Panc1 (cell line): ENCODE data around the gene CRB2. TPM values are rescaled to one million over a fixed set of nuclear protein-coding genes. Genes with fewer than 3 reads are reported as not detected.

ENCODE experiments used
- ATAC-seq: fragments of 200-7000 bp; cut with Tn5 transposase; 2 replicates; pipeline ENCODE4 v1.9.1; 2020; ENCODE audit warnings: mild to moderate bottlenecking, moderate library complexity
- BruUV-seq: library from RNA; stranded (reverse); fragments of 400-500 nt; replicated peaks from 2 replicates; lab custom pipeline; 2021; lab: Mats Ljungman, UMichigan
- CTCF ChIA-PET: fragments of 300-600 bp; sonication (Branson Sonifier 250); formaldehyde crosslinking; loops from one replicate; lab custom pipeline; 2022; ENCODE audit warnings: antibody characterized with exemption; lab: Charles Lee
- POLR2A ChIA-PET: fragments of 300-600 bp; sonication (Branson Sonifier 250); formaldehyde crosslinking; loops from one replicate; lab custom pipeline; 2022; ENCODE audit warnings: antibody characterized with exemption; lab: Charles Lee
- DNase-seq: peaks from one replicate; pipeline ENCODE4 v3.0.0-alpha.2; 2010; ENCODE audit warnings: low read depth, low spot score
- H3K27ac ChIP-seq: 2 replicates; pipeline ENCODE4 v1.5.1; 2011; ENCODE audit warnings: mild to moderate bottlenecking, low read length, inconsistent platforms
- H3K27me3 ChIP-seq: fragments of 200-500 bp; sonication (Bioruptor generic); 2 replicates; pipeline ENCODE4 v1.6.0; 2014; ENCODE audit warnings: low read length, inconsistent platforms; ENCODE audit not compliant: control insufficient read depth, insufficient read depth
- H3K36me3 ChIP-seq: fragments of 200-500 bp; sonication (Bioruptor generic); 2 replicates; pipeline ENCODE4 v1.5.1; 2014; ENCODE audit warnings: inconsistent platforms, mild to moderate bottlenecking, low read length, moderate library complexity; ENCODE audit not compliant: control insufficient read depth, insufficient read depth
- H3K4me1 ChIP-seq: 2 replicates; pipeline ENCODE4 v1.5.1; 2011; ENCODE audit warnings: inconsistent platforms, mild to moderate bottlenecking, low read length, moderate library complexity; ENCODE audit not compliant: control insufficient read depth, insufficient read depth
- H3K4me3 ChIP-seq, 2 experiments: 2 replicates each; pipeline ENCODE4 v1.5.1; 2011 to 2012; ENCODE audit warnings: low read depth in 2 of 2, low read length in 2 of 2, mild to moderate bottlenecking in 2 of 2, inconsistent platforms in 1 of 2, moderate library complexity in 1 of 2
- H3K9me3 ChIP-seq: fragments of 200-500 bp; sonication (Bioruptor generic); 2 replicates; pipeline ENCODE4 v1.5.1; 2014; ENCODE audit warnings: low read depth, mild to moderate bottlenecking, inconsistent platforms, low read length, moderate library complexity; ENCODE audit not compliant: control insufficient read depth, insufficient read depth
- TCF7L2 ChIP-seq: IDR thresholded peaks from 2 replicates; pipeline ENCODE4 v1.6.1; 2011; ENCODE audit warnings: mild to moderate bottlenecking, low read depth, low read length, inconsistent platforms
- in situ Hi-C: cut with HindIII; loops from 2 replicates; pipeline ENCODE4 v1.10.0; 2016; ENCODE audit warnings: low sequenced_read_pairs, low pct_unique_long_range_greater_than_20kb
- intact Hi-C: fragments of 100-400 bp; cut with micrococcal nuclease; formaldehyde crosslinking; loops from one replicate; pipeline ENCODE4 v1.10.0; 2022; ENCODE audit not compliant: unreplicated experiment
- microRNA-seq: library from miRNA; unstranded; fragments of <30 nt; microRNA quantifications from one replicate; pipeline ENCODE4 v1.1.0, GENCODE V29; 2020; ENCODE audit not compliant: unreplicated experiment
- total RNA-seq: library from RNA; stranded (reverse); gene quantifications from one replicate; pipeline ENCODE4 v1.2.1, GENCODE V29; 2021; ENCODE audit not compliant: unreplicated experiment

CRB2 gene
- total RNA-seq, 1 experiment from 2014 or later = 0.05 TPM

- no peak for DNase-seq
Measured at GRCh38 chr9:123426406-123426805, 70.4 kb downstream of the CRB2 start.

More at GRCh38 chr9:123426406-123426805, 70.4 kb downstream of the CRB2 start:
- no peak for TF ChIP-seq TCF7L2
- Histone ChIP-seq H3K27ac (no peak overlapping the region), H3K27me3 (no peaks in the 10 kb centered on the region), H3K36me3 (no peaks in the 10 kb centered on the region), H3K4me3 (no peak overlapping the region), H3K9me3 (no peaks in the 10 kb centered on the region), H3K4me1 (no peaks in the 10 kb centered on the region)
- ChIA-PET POLR2A (interaction anchor here (0.5 kb wide), 1 partner anchor 14 kb away, joined by 4 read pairs; no protein-coding TSS in a partner anchor), CTCF (interaction anchor here (0.5 kb wide), 1 partner anchor 298 kb away, joined by 5 read pairs; no protein-coding TSS in a partner anchor)
- intact Hi-C loops = no loop called here
- ATAC-seq = no peak
- no TSS peak for BruUV-seq
- in situ Hi-C loops = no loop called here

Small RNA genes lying within 50 kb of the gene (microRNA-seq; reads per million reads assigned to microRNA genes)
- gene MIR601 = not detected

Other genes starting within 250 kb of the CRB2 start
- 40.3 TPM for gene STRBP, start 87.6 kb upstream of the CRB2 start, total RNA-seq